A549 (cell line): ENCODE measurements around the gene B4GALT1. TPM values are rescaled to one million over a fixed set of nuclear protein-coding genes. Genes with fewer than 3 reads are reported as not detected.
A peak's percentile ranks its signal among the peaks of the same experiment; 100 is the strongest.
"Not testable (repeated sequence)": the region's sequence is repeated elsewhere in the genome, so short reads cannot be mapped to it uniquely, and the experiment has no call there.

Source experiments
- ATAC-seq, 2 experiments: fragments of 200-7000 bp in 1 of 2; fragments of >200 bp in 1 of 2; cut with Nextera tagmentation in 1 of 2; cut with Tn5 transposase in 1 of 2; 3 replicates each; pipeline versions ENCODE4 v1.8.0 to v1.9.1; 2018 to 2020; ENCODE audit warnings: mild to moderate bottlenecking in 1 of 2, moderate library complexity in 1 of 2
- CTCF ChIA-PET: fragments of 300-600 bp; sonication (Branson Sonifier 250); formaldehyde crosslinking; extraction: SDS; loops from one replicate; lab custom pipeline; 2021; ENCODE audit warnings: antibody characterized with exemption, inconsistent platforms; lab: Yijun Ruan, JAX
- POLR2A ChIA-PET: fragments of 350-600 bp; formaldehyde crosslinking; extraction: SDS; loops from one replicate; lab custom pipeline; 2021; ENCODE audit warnings: antibody characterized with exemption, inconsistent platforms; lab: Yijun Ruan, JAX
- DNase-seq, 2 experiments: peaks; one replicate each; pipeline versions ENCODE4 v3.0.0 to v3.0.0-alpha.2; 2011 to 2016; ENCODE audit warnings: low read depth in 1 of 2, low spot score in 1 of 2
- FAIRE-seq: peaks from 2 replicates; lab custom pipeline; 2011; peaks lifted over from hg19 to GRCh38; lab: Jason Lieb, UNC
- H3K27ac ChIP-seq, 2 experiments: fragments of >200 bp; sonication (Bioruptor Twin); formaldehyde crosslinking; 3 replicates each; pipeline ENCODE4 v1.5.1; 2016 to 2017
- H3K4me1 ChIP-seq: fragments of >200 bp; sonication (Bioruptor Twin); formaldehyde crosslinking; 3 replicates; pipeline ENCODE4 v1.6.1; 2016
- H3K4me2 ChIP-seq: fragments of >200 bp; sonication (Bioruptor Twin); formaldehyde crosslinking; 3 replicates; pipeline ENCODE4 v1.6.1; 2016
- H3K4me3 ChIP-seq: fragments of >200 bp; sonication (Bioruptor Twin); formaldehyde crosslinking; 3 replicates; pipeline ENCODE4 v1.5.1; 2016
- H3K9me3 ChIP-seq: fragments of >200 bp; sonication (Bioruptor Twin); formaldehyde crosslinking; 3 replicates; pipeline ENCODE4 v1.6.1; 2016
- CBX8 ChIP-seq: fragments of 200-600 bp; sonication (generic); IDR thresholded peaks from 2 replicates; pipeline ENCODE4 v1.6.1; 2016
- CEBPB ChIP-seq, 2 experiments: fragments of >200 bp in 1 of 2; sonication (Bioruptor Twin) in 1 of 2; formaldehyde crosslinking in 1 of 2; IDR thresholded peaks; 2 replicates each; pipeline ENCODE4 v1.6.1; 2012 to 2016
- CHD2 ChIP-seq: fragments of 150-350 bp; IDR thresholded peaks from 2 replicates; pipeline ENCODE4 v1.6.1; 2014; ENCODE audit warnings: low read length; ENCODE audit not compliant: partially characterized antibody
- ESRRA ChIP-seq: fragments of 150-350 bp; IDR thresholded peaks from 2 replicates; pipeline ENCODE4 v1.6.1; 2014; ENCODE audit warnings: mild to moderate bottlenecking, low read length, borderline replicate concordance
- FOXS1 ChIP-seq: fragments of 250-450 bp; sonication (Bioruptor Pico); IDR thresholded peaks from 2 replicates; pipeline ENCODE4 v1.5.0; 2020; ENCODE audit warnings: mild to moderate bottlenecking, moderate library complexity
- HOXB13 ChIP-seq: fragments of 250-450 bp; sonication (Bioruptor Pico); IDR thresholded peaks from 2 replicates; pipeline ENCODE4 v1.5.0; 2020; ENCODE audit warnings: low read depth, mild to moderate bottlenecking, moderate library complexity
- HOXB5 ChIP-seq: fragments of 250-450 bp; sonication (Bioruptor Pico); IDR thresholded peaks from 2 replicates; pipeline ENCODE4 v1.5.0; 2020; ENCODE audit warnings: mild to moderate bottlenecking, moderate library complexity
- KDM1A ChIP-seq: fragments of 200-600 bp; sonication (generic); IDR thresholded peaks from 2 replicates; pipeline ENCODE4 v1.6.1; 2016; ENCODE audit warnings: low read depth, mild to moderate bottlenecking
- MYC ChIP-seq: IDR thresholded peaks from 2 replicates; pipeline ENCODE4 v1.6.1; 2012; ENCODE audit warnings: mild to moderate bottlenecking, inconsistent platforms, low read length, improper control_type of control experiment, borderline replicate concordance
- RAD21 ChIP-seq, 2 experiments: fragments of >200 bp in 1 of 2; sonication (Bioruptor Twin) in 1 of 2; formaldehyde crosslinking in 1 of 2; IDR thresholded peaks in 1 of 2; conservative IDR thresholded peaks in 1 of 2; 2 replicates in 1 of 2; 3 replicates in 1 of 2; pipeline ENCODE4 v1.6.1; 2012 to 2018; ENCODE audit warnings: inconsistent platforms in 1 of 2
- REST ChIP-seq: fragments of 200-600 bp; sonication (generic); IDR thresholded peaks from 2 replicates; pipeline ENCODE4 v1.6.1; 2016; ENCODE audit warnings: antibody characterized with exemption, mild to moderate bottlenecking, moderate library complexity
- RFX5 ChIP-seq: fragments of 450-650 bp; IDR thresholded peaks from 2 replicates; pipeline ENCODE4 v1.7.1; 2014; ENCODE audit warnings: antibody characterized with exemption, mild to moderate bottlenecking, moderate library complexity
- TFCP2L1 ChIP-seq: fragments of 250-450 bp; sonication (Bioruptor Pico); IDR thresholded peaks from 2 replicates; pipeline ENCODE4 v1.5.0; 2021; ENCODE audit warnings: mild to moderate bottlenecking
- ZC3H11A ChIP-seq: fragments of 450-650 bp; IDR thresholded peaks from 2 replicates; pipeline ENCODE4 v1.6.1; 2014; ENCODE audit warnings: antibody characterized with exemption, mild to moderate bottlenecking
- ZNF302 ChIP-seq: fragments of 250-450 bp; sonication (Bioruptor Pico); IDR thresholded peaks from 2 replicates; pipeline ENCODE4 v1.9.0; 2021; ENCODE audit warnings: inconsistent platforms, mild to moderate bottlenecking, moderate library complexity
- WGBS: methylation state at CpG from one replicate; pipeline ENCODE4 v1.1.6; 2017; ENCODE audit errors: missing lambda C conversion rate; 5-methylcytosine and 5-hydroxymethylcytosine counted together
- polyA plus RNA-seq, 4 experiments: library from polyadenylated mRNA; depleted of rRNA in 3 of 4; stranded (reverse); fragments of >200 nt; fragmentation: RNase III in 1 of 4; extraction: RNeasy Plus Mini Kit Qiagen cat#74134 plus additional on column Dnase treatment in 1 of 4; gene quantifications; 2 replicates in 3 of 4; 3 replicates in 1 of 4; pipeline ENCODE4 v1.2.3, GENCODE V29; 2011 to 2017
- TF ChIP-seq, protein P1 (sequence below): fragments of >200 bp; sonication (Bioruptor Twin); formaldehyde crosslinking; IDR thresholded peaks from 3 replicates; pipeline ENCODE4 v1.6.1; 2016

The B4GALT1 gene
- polyA plus RNA-seq, 2 of the 4 experiments (the other 2 are of a cell fraction) = 167 to 180 TPM

GRCh38 chr9:33161011-33161588 lies 6.0 kb downstream of the B4GALT1 start (continued):
- TF ChIP-seq REST (no peak), RFX5 (no peak), CBX8 (no peak), ESRRA (no peak), ZC3H11A (no peak), CEBPB (IDR thresholded peaks at IDR 0.05) (no peak; a peak in 1 of 4 replicates), HOXB5 (CRISPR knock-in tag) (no peak)
- TF ChIP-seq, protein P1, sequence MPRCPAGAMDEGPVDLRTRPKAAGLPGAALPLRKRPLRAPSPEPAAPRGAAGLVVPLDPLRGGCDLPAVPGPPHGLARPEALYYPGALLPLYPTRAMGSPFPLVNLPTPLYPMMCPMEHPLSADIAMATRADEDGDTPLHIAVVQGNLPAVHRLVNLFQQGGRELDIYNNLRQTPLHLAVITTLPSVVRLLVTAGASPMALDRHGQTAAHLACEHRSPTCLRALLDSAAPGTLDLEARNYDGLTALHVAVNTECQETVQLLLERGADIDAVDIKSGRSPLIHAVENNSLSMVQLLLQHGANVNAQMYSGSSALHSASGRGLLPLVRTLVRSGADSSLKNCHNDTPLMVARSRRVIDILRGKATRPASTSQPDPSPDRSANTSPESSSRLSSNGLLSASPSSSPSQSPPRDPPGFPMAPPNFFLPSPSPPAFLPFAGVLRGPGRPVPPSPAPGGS = no peak

DNA sequence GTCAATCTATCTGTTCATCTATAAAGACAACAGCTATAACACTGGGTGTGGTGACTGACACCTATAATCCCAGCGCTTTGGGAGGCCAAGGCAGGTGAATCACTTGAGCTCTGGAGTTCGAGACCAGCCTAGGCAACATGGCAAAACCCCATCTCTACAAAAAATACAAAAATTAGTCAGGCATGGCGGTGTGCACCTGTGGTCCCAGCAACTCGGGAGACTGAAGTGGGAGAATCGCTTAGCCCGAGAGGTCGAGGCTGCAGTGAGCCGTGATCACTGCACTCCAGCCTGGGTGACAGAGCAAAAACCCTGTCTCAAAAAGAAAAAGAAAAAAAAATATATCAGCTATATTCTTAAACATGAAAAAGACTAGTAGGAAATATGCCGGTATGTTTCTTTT lies 6.7 kb downstream of the B4GALT1 start:
- not testable (repeated sequence) for ATAC-seq, H3K9me3 ChIP-seq, FAIRE-seq, DNase-seq
- Histone ChIP-seq H3K27ac (peak overlapping the region; percentile 95 to 97), H3K4me3 (peak overlapping the region; percentile 32), H3K4me2 (peak overlapping the region; percentile 87), H3K4me1 (peaks cover 83% of the 10 kb centered on the region)
- 43% methylated on average over 9 of the region's 9 CpGs for WGBS
- POLR2A ChIA-PET = interaction anchor here (1.3 to 3.6 kb wide), 3 partner anchors 9 to 136 kb away, joined by 5 to 28 read pairs (median 7); partner anchors contain the start of gene DNAJA1
- CTCF ChIA-PET = interaction anchor here (0.7 to 6.3 kb wide), 7 partner anchors 10 to 73 kb away, joined by 3 to 32 read pairs (median 5); no protein-coding TSS in a partner anchor

- ChIA-PET CTCF (interaction anchor here (0.7 to 6.3 kb wide), 5 partner anchors 11 to 66 kb away, joined by 3 to 32 read pairs (median 11); no protein-coding TSS in a partner anchor), POLR2A (no interaction called here)
- peaks cover 90% of the 10 kb centered on the region for H3K4me1 ChIP-seq
Measured at GRCh38 chr9:33159777-33160127, 7.4 kb downstream of the B4GALT1 start.

More at GRCh38 chr9:33159777-33160127, 7.4 kb downstream of the B4GALT1 start:
- ATAC-seq = peak in 1 of 2 experiments; percentile 3; a peak in 2 of 6 replicates
- WGBS = 6% methylated on average over 1 of the region's 1 CpG
- Histone ChIP-seq H3K4me3 (peak overlapping the region; percentile 32), H3K4me2 (peak overlapping the region; percentile 87)
- TF ChIP-seq MYC (no peak), REST (no peak), CBX8 (no peak), ZNF302 (CRISPR knock-in tag) (no peak), HOXB13 (no peak), KDM1A (no peak), FOXS1 (no peak), TFCP2L1 (CRISPR knock-in tag) (no peak), RAD21 (conservative IDR thresholded peaks at IDR 0.05 in 1 of 2, IDR thresholded peaks at IDR 0.05 in 1 of 2) (no peak), ESRRA (no peak), CHD2 (no peak)
- TF ChIP-seq, all 56 proteins: peak for 0
- DNase-seq (peak in 1 of 2 experiments; percentile 66), FAIRE-seq (no peak)
- no peaks in the 10 kb centered on the region for H3K9me3 ChIP-seq
- peak overlapping the region; percentile 95 to 97 for H3K27ac ChIP-seq
